Activated CD4-positive, alpha-beta T cell treated with anti-CD3 and anti-CD28 coated beads, Interleukin-2, amount 10 ng/mL, durations not matched to agents 7 days and 5 days (primary cell): ENCODE data around the gene LRRK2. TPM values are rescaled to one million over a fixed set of nuclear protein-coding genes. Genes with fewer than 3 reads are reported as not detected.

Experiments used
- CTCF ChIA-PET: fragments of 350-600 bp; sonication (Branson Sonifier 250); formaldehyde crosslinking; loops from one replicate; lab custom pipeline; 2021; ENCODE audit warnings: antibody characterized with exemption; lab: Charles Lee
- POLR2A ChIA-PET: fragments of 350-600 bp; sonication (Branson Sonifier 250); formaldehyde crosslinking; loops from one replicate; lab custom pipeline; 2021; ENCODE audit warnings: antibody characterized with exemption; lab: Charles Lee
- DNase-seq: peaks from one replicate; pipeline ENCODE4 v3.0.0-alpha.2; 2020
- H3K27ac Mint-ChIP-seq: one replicate; pipeline ENCODE4 v1.8.0; 2021; ENCODE audit warnings: mild to moderate bottlenecking, moderate library complexity, mixed read lengths
- H3K27me3 Mint-ChIP-seq: one replicate; pipeline ENCODE4 v1.8.0; 2021; ENCODE audit warnings: mixed read lengths
- H3K36me3 Mint-ChIP-seq: one replicate; pipeline ENCODE4 v1.8.0; 2021; ENCODE audit warnings: low read depth, mixed read lengths
- H3K4me1 Mint-ChIP-seq: one replicate; pipeline ENCODE4 v1.8.0; 2021; ENCODE audit warnings: mixed read lengths
- H3K4me3 Mint-ChIP-seq: one replicate; pipeline ENCODE4 v1.8.0; 2021; ENCODE audit warnings: mild to moderate bottlenecking, moderate library complexity, mixed read lengths
- H3K9me3 Mint-ChIP-seq: one replicate; pipeline ENCODE4 v1.8.0; 2021; ENCODE audit warnings: mixed read lengths
- total RNA-seq, 2 experiments: library from RNA; stranded (reverse); gene quantifications; one replicate each; pipeline ENCODE4 v1.2.3, GENCODE V29; 2021

LRRK2 gene
- total RNA-seq, 2 experiments from 2014 or later: 0.02 TPM; not detected in 1

- H3K4me1 Mint-ChIP-seq: no peaks in the 10 kb centered on the region
- no peak for DNase-seq
These were observed 47.3 kb downstream of the LRRK2 start for GRCh38 chr12:40271981-40272664.

GRCh38 chr12:40281791-40282364 lies 57.1 kb downstream of the LRRK2 start:
- POLR2A ChIA-PET: no interaction called here
- no peaks in the 10 kb centered on the region for H3K36me3 Mint-ChIP-seq
- no peak overlapping the region for H3K4me3 Mint-ChIP-seq
- H3K9me3 Mint-ChIP-seq: peaks cover 2% of the 10 kb centered on the region
- H3K4me1 Mint-ChIP-seq: no peaks in the 10 kb centered on the region
- no peak for DNase-seq
- H3K27me3 Mint-ChIP-seq: no peaks in the 10 kb centered on the region
- CTCF ChIA-PET: no interaction called here
- H3K27ac Mint-ChIP-seq: no peak overlapping the region

More at GRCh38 chr12:40271981-40272664, 47.3 kb downstream of the LRRK2 start:
- H3K27ac Mint-ChIP-seq: no peak overlapping the region
- ChIA-PET POLR2A (interaction anchor here (0.7 kb wide), 1 partner anchor 57 kb away, joined by 7 read pairs; no protein-coding TSS in a partner anchor), CTCF (no interaction called here)
- H3K36me3 Mint-ChIP-seq: no peaks in the 10 kb centered on the region
- no peaks in the 10 kb centered on the region for H3K27me3 Mint-ChIP-seq
- no peak overlapping the region for H3K4me3 Mint-ChIP-seq
- no peaks in the 10 kb centered on the region for H3K9me3 Mint-ChIP-seq

GRCh38 chr12:40286583-40286982 lies 61.8 kb downstream of the LRRK2 start:
- peaks cover 2% of the 10 kb centered on the region for H3K9me3 Mint-ChIP-seq
- DNase-seq: no peak
- no peaks in the 10 kb centered on the region for H3K27me3 Mint-ChIP-seq
- ChIA-PET CTCF (no interaction called here), POLR2A (no interaction called here)
- no peak overlapping the region for H3K27ac Mint-ChIP-seq
- no peaks in the 10 kb centered on the region for H3K4me1 Mint-ChIP-seq
- no peaks in the 10 kb centered on the region for H3K36me3 Mint-ChIP-seq
- no peak overlapping the region for H3K4me3 Mint-ChIP-seq

- no peak overlapping the region for H3K4me3 Mint-ChIP-seq
- CTCF ChIA-PET: no interaction called here
- POLR2A ChIA-PET: no interaction called here
These were observed 62.7 kb downstream of the LRRK2 start for GRCh38 chr12:40287369-40287975.

GRCh38 chr12:40292788-40293429 lies 68.1 kb downstream of the LRRK2 start:
- H3K9me3 Mint-ChIP-seq: peaks cover 2% of the 10 kb centered on the region
- H3K4me1 Mint-ChIP-seq: no peaks in the 10 kb centered on the region
- H3K27me3 Mint-ChIP-seq: no peaks in the 10 kb centered on the region
- ChIA-PET POLR2A (interaction anchor here (0.7 kb wide), 1 partner anchor 10 kb away, joined by 4 read pairs; no protein-coding TSS in a partner anchor), CTCF (no interaction called here)
- no peak overlapping the region for H3K4me3 Mint-ChIP-seq
- H3K27ac Mint-ChIP-seq: no peak overlapping the region
- H3K36me3 Mint-ChIP-seq: no peaks in the 10 kb centered on the region
- DNase-seq: no peak

More at GRCh38 chr12:40287369-40287975, 62.7 kb downstream of the LRRK2 start:
- no peaks in the 10 kb centered on the region for H3K27me3 Mint-ChIP-seq
- no peaks in the 10 kb centered on the region for H3K4me1 Mint-ChIP-seq
- H3K27ac Mint-ChIP-seq: no peak overlapping the region
- DNase-seq: no peak
- no peaks in the 10 kb centered on the region for H3K36me3 Mint-ChIP-seq
- peaks cover 2% of the 10 kb centered on the region for H3K9me3 Mint-ChIP-seq

GRCh38 chr12:40298341-40298740 lies 73.5 kb downstream of the LRRK2 start:
- no peak overlapping the region for H3K27ac Mint-ChIP-seq
- DNase-seq: no peak
- H3K4me3 Mint-ChIP-seq: no peak overlapping the region
- ChIA-PET CTCF (no interaction called here), POLR2A (no interaction called here)
- H3K9me3 Mint-ChIP-seq: no peaks in the 10 kb centered on the region
- H3K27me3 Mint-ChIP-seq: no peaks in the 10 kb centered on the region
- H3K36me3 Mint-ChIP-seq: no peaks in the 10 kb centered on the region
- H3K4me1 Mint-ChIP-seq: no peaks in the 10 kb centered on the region

GRCh38 chr12:40300490-40300889 lies 75.7 kb downstream of the LRRK2 start:
- H3K4me3 Mint-ChIP-seq: no peak overlapping the region
- ChIA-PET CTCF (no interaction called here), POLR2A (no interaction called here)
- DNase-seq: no peak
- no peak overlapping the region for H3K27ac Mint-ChIP-seq
- peaks cover 4% of the 10 kb centered on the region for H3K27me3 Mint-ChIP-seq
- no peaks in the 10 kb centered on the region for H3K36me3 Mint-ChIP-seq
- H3K9me3 Mint-ChIP-seq: no peaks in the 10 kb centered on the region
- no peaks in the 10 kb centered on the region for H3K4me1 Mint-ChIP-seq

- DNase-seq: no peak
- Mint-ChIP-seq H3K36me3 (no peaks in the 10 kb centered on the region), H3K4me3 (no peak overlapping the region), H3K9me3 (no peaks in the 10 kb centered on the region), H3K4me1 (no peaks in the 10 kb centered on the region), H3K27me3 (peaks cover 4% of the 10 kb centered on the region), H3K27ac (no peak overlapping the region)
- ChIA-PET POLR2A (no interaction called here), CTCF (no interaction called here)
These were observed 84.2 kb downstream of the LRRK2 start for GRCh38 chr12:40309001-40309400.

- DNase-seq: no peak
- Mint-ChIP-seq H3K9me3 (no peaks in the 10 kb centered on the region), H3K4me1 (no peaks in the 10 kb centered on the region), H3K27ac (no peak overlapping the region), H3K4me3 (no peak overlapping the region), H3K27me3 (peaks cover 2% of the 10 kb centered on the region), H3K36me3 (no peaks in the 10 kb centered on the region)
- POLR2A ChIA-PET: no interaction called here
- CTCF ChIA-PET: no interaction called here
These were observed 85.4 kb downstream of the LRRK2 start for GRCh38 chr12:40310211-40310610.

GRCh38 chr12:40312196-40312595 lies 87.4 kb downstream of the LRRK2 start:
- Mint-ChIP-seq H3K36me3 (no peaks in the 10 kb centered on the region), H3K4me3 (no peak overlapping the region), H3K27ac (no peak overlapping the region), H3K9me3 (no peaks in the 10 kb centered on the region), H3K4me1 (no peaks in the 10 kb centered on the region), H3K27me3 (peaks cover 2% of the 10 kb centered on the region)
- ChIA-PET CTCF (no interaction called here), POLR2A (no interaction called here)
- no peak for DNase-seq

GRCh38 chr12:40312982-40313576 lies 88.3 kb downstream of the LRRK2 start:
- no peak overlapping the region for H3K4me3 Mint-ChIP-seq
- no peaks in the 10 kb centered on the region for H3K36me3 Mint-ChIP-seq
- H3K9me3 Mint-ChIP-seq: no peaks in the 10 kb centered on the region
- no peak for DNase-seq
- H3K27ac Mint-ChIP-seq: no peak overlapping the region
- peaks cover 2% of the 10 kb centered on the region for H3K27me3 Mint-ChIP-seq
- ChIA-PET POLR2A (no interaction called here), CTCF (no interaction called here)
- H3K4me1 Mint-ChIP-seq: no peaks in the 10 kb centered on the region

- no peaks in the 10 kb centered on the region for H3K36me3 Mint-ChIP-seq
- H3K9me3 Mint-ChIP-seq: no peaks in the 10 kb centered on the region
- no peaks in the 10 kb centered on the region for H3K4me1 Mint-ChIP-seq
- H3K4me3 Mint-ChIP-seq: no peak overlapping the region
- peaks cover 2% of the 10 kb centered on the region for H3K27me3 Mint-ChIP-seq
- H3K27ac Mint-ChIP-seq: no peak overlapping the region
- no peak for DNase-seq
- ChIA-PET POLR2A (no interaction called here), CTCF (no interaction called here)
These were observed 89.1 kb downstream of the LRRK2 start for GRCh38 chr12:40313928-40314327.

GRCh38 chr12:40314927-40315326 lies 90.1 kb downstream of the LRRK2 start:
- Mint-ChIP-seq H3K27me3 (peaks cover 2% of the 10 kb centered on the region), H3K36me3 (no peaks in the 10 kb centered on the region), H3K4me3 (no peak overlapping the region), H3K4me1 (no peaks in the 10 kb centered on the region), H3K27ac (no peak overlapping the region), H3K9me3 (no peaks in the 10 kb centered on the region)
- CTCF ChIA-PET: no interaction called here
- DNase-seq: no peak
- POLR2A ChIA-PET: no interaction called here
